Cardiac atrium fibroblast (primary cell): ENCODE data around the gene PABPN1. TPM values are rescaled to one million over a fixed set of nuclear protein-coding genes. Genes with fewer than 3 reads are reported as not detected.

Experiments used
- total RNA-seq: library from RNA; depleted of rRNA; stranded (reverse); fragments of >200 nt; gene quantifications from 2 replicates; pipeline ENCODE4 v1.2.3, GENCODE V29; 2015

The PABPN1 gene
- 41.1 and 57.9 TPM in 2 replicates for total RNA-seq

GRCh38 chr14:23320584-23321571 is at the start of gene PABPN1:
Gene PABPN1, plus strand, starts transcription at chr14:23321457. Its CDS starts 13 bp downstream, at chr14:23321470.

GRCh38 chr14:23286020-23286901 is 35.0 kb upstream of the PABPN1 start, which contains the start of gene HOMEZ:
Gene HOMEZ, minus strand, starts transcription at chr14:23286132. Its CDS starts 180 bp downstream, at chr14:23285952.

GRCh38 chr14:23302290-23303225 is 18.7 kb upstream of the PABPN1 start, which contains the start of gene PPP1R3E:
Gene PPP1R3E, minus strand, starts transcription at chr14:23302859. Its CDS starts 283 bp downstream, at chr14:23302576.

GRCh38 chr14:23306412-23307145 is 14.7 kb upstream of the PABPN1 start, which contains the start of gene BCL2L2:
Gene BCL2L2, plus strand, starts transcription at chr14:23306833. Its CDS starts 935 bp downstream, at chr14:23307768.

GRCh38 chr14:23352506-23353432 is 31.5 kb downstream of the PABPN1 start, which contains the start of gene SLC22A17:
Gene SLC22A17, minus strand, starts transcription at chr14:23352887.

GRCh38 chr14:23365036-23365731 is 43.9 kb downstream of the PABPN1 start, which contains the start of gene EFS:
Gene EFS, minus strand, starts transcription at chr14:23365172. Its CDS starts 147 bp downstream, at chr14:23365025.

GRCh38 chr14:23372509-23372908 is 51.3 kb downstream of the PABPN1 start, which contains the start of gene IL25:
Gene IL25, plus strand, starts transcription at chr14:23372809.

Other genes starting within 250 kb of the PABPN1 start
- gene ACIN1, start 226.3 kb upstream of the PABPN1 start, total RNA-seq = 48.4 and 55.2 TPM in 2 replicates
- 37.9 and 39.2 TPM in 2 replicates for gene C14orf119, start 226.0 kb upstream of the PABPN1 start, total RNA-seq
- gene CIROP, start 216.5 kb upstream of the PABPN1 start, total RNA-seq = not detected in 2 replicates
- gene CEBPE, start 202.2 kb upstream of the PABPN1 start, total RNA-seq = not detected in 2 replicates
- 0.32 and 2.0 TPM in 2 replicates for gene SLC7A8, start 137.8 kb upstream of the PABPN1 start, total RNA-seq
- not detected in 2 replicates for gene RNF212B, start 83.5 kb upstream of the PABPN1 start, total RNA-seq
- gene HOMEZ, start 35.3 kb upstream of the PABPN1 start, total RNA-seq = 8.4 and 10.5 TPM in 2 replicates
- 1.8 and 2.0 TPM in 2 replicates for gene PPP1R3E, start 18.6 kb upstream of the PABPN1 start, total RNA-seq
- 13.7 and 24.8 TPM in 2 replicates for gene BCL2L2, start 14.6 kb upstream of the PABPN1 start, total RNA-seq
- 10.4 and 21.7 TPM in 2 replicates for gene SLC22A17, start 31.4 kb downstream of the PABPN1 start, total RNA-seq
- gene EFS, start 43.7 kb downstream of the PABPN1 start, total RNA-seq = 1.8 and 3.6 TPM in 2 replicates
- gene IL25, start 51.4 kb downstream of the PABPN1 start, total RNA-seq = not detected in 2 replicates
- not detected in 2 replicates for gene CMTM5, start 55.6 kb downstream of the PABPN1 start, total RNA-seq
- not detected in 2 replicates for gene MYH6, start 86.8 kb downstream of the PABPN1 start, total RNA-seq
- gene MYH7, start 114.2 kb downstream of the PABPN1 start, total RNA-seq = not detected in 2 replicates
- 18.3 and 24.4 TPM in 2 replicates for gene NGDN, start 148.2 kb downstream of the PABPN1 start, total RNA-seq
- not detected in 2 replicates for gene ZFHX2, start 230.3 kb downstream of the PABPN1 start, total RNA-seq
- 3.8 and 6.2 TPM in 2 replicates for gene THTPA, start 234.8 kb downstream of the PABPN1 start, total RNA-seq
- gene AP1G2, start 246.3 kb downstream of the PABPN1 start, total RNA-seq = 23.2 and 29.6 TPM in 2 replicates